Liver (tissue), 9 donors: ENCODE results near the gene APOF. TPM values are rescaled to one million over a fixed set of nuclear protein-coding genes. Genes with fewer than 3 reads are reported as not detected.

ENCODE experiments used
- DNase-seq: peaks from one replicate; pipeline ENCODE4 v3.0.0-alpha.2; 2017; ENCODE audit warnings: low spot score
- H3K27ac ChIP-seq, 2 donors: one replicate each; pipeline ENCODE4 v1.7.0; 2013; ENCODE audit warnings: inconsistent platforms in 2 of 2, low read length in 2 of 2, control low read depth in 1 of 2, low read depth in 1 of 2, mild to moderate bottlenecking in 1 of 2
- H3K27me3 ChIP-seq, 4 donors: one replicate each; pipeline versions ENCODE4 v1.6.1 to v1.7.0; 2013; ENCODE audit warnings: low read length in 3 of 4, inconsistent platforms in 1 of 4, mild to moderate bottlenecking in 1 of 4, moderate library complexity in 1 of 4; ENCODE audit not compliant: control insufficient read depth in 4 of 4, insufficient read depth in 4 of 4
- H3K36me3 ChIP-seq, 4 donors: one replicate each; pipeline versions ENCODE4 v1.6.1 to v1.7.0; 2013; ENCODE audit warnings: low read length in 3 of 4, mild to moderate bottlenecking in 3 of 4, low read depth in 1 of 4, moderate library complexity in 1 of 4; ENCODE audit not compliant: control insufficient read depth in 4 of 4, insufficient read depth in 3 of 4
- H3K4me1 ChIP-seq, 4 donors: one replicate each; pipeline versions ENCODE4 v1.6.1 to v1.7.0; 2013; ENCODE audit warnings: low read length in 3 of 4, mild to moderate bottlenecking in 3 of 4, moderate library complexity in 1 of 4; ENCODE audit not compliant: control insufficient read depth in 4 of 4, insufficient read depth in 4 of 4
- H3K4me3 ChIP-seq, 3 donors: one replicate each; pipeline versions ENCODE4 v1.6.1 to v1.7.0; 2013; ENCODE audit warnings: low read length in 3 of 3, control low read depth in 1 of 3, low read depth in 1 of 3, mild to moderate bottlenecking in 1 of 3
- H3K9ac ChIP-seq, 2 donors: one replicate each; pipeline ENCODE4 v1.7.0; 2013; ENCODE audit warnings: low read length in 2 of 2, mild to moderate bottlenecking in 2 of 2, moderate library complexity in 2 of 2, control low read depth in 1 of 2, low read depth in 1 of 2
- H3K9me3 ChIP-seq, 4 donors: one replicate each; pipeline versions ENCODE4 v1.6.1 to v1.7.0; 2013; ENCODE audit warnings: low read length in 3 of 4; ENCODE audit not compliant: control insufficient read depth in 4 of 4
- ATF3 ChIP-seq: IDR thresholded peaks from 2 replicates; pipeline ENCODE4 v1.6.1; 2016; ENCODE audit warnings: antibody characterized with exemption
- EGR1 ChIP-seq, 2 donors: IDR thresholded peaks; 2 replicates each; pipeline ENCODE4 v1.6.1; 2016 to 2018; ENCODE audit warnings: antibody characterized with exemption in 2 of 2, low read depth in 2 of 2
- FOXA1 ChIP-seq: IDR thresholded peaks from 2 replicates; pipeline ENCODE4 v1.6.1; 2016; ENCODE audit warnings: antibody characterized with exemption
- FOXA2 ChIP-seq: IDR thresholded peaks from 2 replicates; pipeline ENCODE4 v1.6.1; 2016; ENCODE audit warnings: antibody characterized with exemption
- GABPA ChIP-seq, 2 donors: IDR thresholded peaks in 1 of 2; conservative IDR thresholded peaks in 1 of 2; 2 replicates each; pipeline ENCODE4 v1.6.1; 2016; ENCODE audit warnings: antibody characterized with exemption in 2 of 2, mild to moderate bottlenecking in 1 of 2, moderate library complexity in 1 of 2
- HNF4A ChIP-seq, 2 donors: conservative IDR thresholded peaks; 2 replicates each; pipeline ENCODE4 v1.6.1; 2016; ENCODE audit warnings: antibody characterized with exemption in 2 of 2, mild to moderate bottlenecking in 2 of 2
- HNF4G ChIP-seq: IDR thresholded peaks from 2 replicates; pipeline ENCODE4 v1.6.1; 2016; ENCODE audit warnings: antibody characterized with exemption
- JUND ChIP-seq, 2 donors: IDR thresholded peaks; 2 replicates each; pipeline ENCODE4 v1.6.1; 2016; ENCODE audit warnings: antibody characterized with exemption in 2 of 2
- NR2F2 ChIP-seq: IDR thresholded peaks from 2 replicates; pipeline ENCODE4 v1.6.1; 2016; ENCODE audit warnings: antibody characterized with exemption
- RAD21 ChIP-seq, 2 donors: IDR thresholded peaks; 2 replicates each; pipeline ENCODE4 v1.6.1; 2016; ENCODE audit warnings: antibody characterized with exemption in 2 of 2, mild to moderate bottlenecking in 2 of 2
- REST ChIP-seq: IDR thresholded peaks from 2 replicates; pipeline ENCODE4 v1.6.1; 2016; ENCODE audit warnings: antibody characterized with exemption, mild to moderate bottlenecking
- RXRA ChIP-seq, 2 donors: IDR thresholded peaks; 2 replicates each; pipeline ENCODE4 v1.6.1; 2017 to 2018; ENCODE audit warnings: antibody characterized with exemption in 2 of 2, mild to moderate bottlenecking in 1 of 2
- SP1 ChIP-seq: IDR thresholded peaks from 2 replicates; pipeline ENCODE4 v1.6.1; 2018; ENCODE audit warnings: antibody characterized with exemption, mild to moderate bottlenecking
- TAF1 ChIP-seq: conservative IDR thresholded peaks from 2 replicates; pipeline ENCODE4 v1.6.1; 2016; ENCODE audit warnings: antibody characterized with exemption, mild to moderate bottlenecking
- YY1 ChIP-seq: IDR thresholded peaks from 2 replicates; pipeline ENCODE4 v1.6.1; 2016; ENCODE audit warnings: antibody characterized with exemption, mild to moderate bottlenecking
- ZBTB33 ChIP-seq: IDR thresholded peaks from 2 replicates; pipeline ENCODE4 v1.6.1; 2016; ENCODE audit warnings: antibody characterized with exemption
- WGBS: extraction: QIAGEN DNeasy Blood & Tissue Kit; methylation state at CpG from one replicate; pipeline ENCODE4 v1.1.7; 2013; 5-methylcytosine and 5-hydroxymethylcytosine counted together
- polyA plus RNA-seq, 2 donors: library from polyadenylated mRNA; stranded (reverse) in 1 of 2; unstranded in 1 of 2; fragments of 200-250 nt in 1 of 2; fragments of >200 nt in 1 of 2; fragmentation: Nextera tagmentation in 1 of 2; extraction: Ambion mirVana in 1 of 2; gene quantifications; one replicate each; pipeline versions ENCODE4 v1.2.1 to v1.2.3, GENCODE V29; 2013 to 2015
- total RNA-seq, 2 donors: library from RNA; depleted of rRNA; stranded (reverse); fragments of >200 nt; gene quantifications; one replicate each; pipeline ENCODE4 v1.2.3, GENCODE V29; 2014
- TF ChIP-seq, protein P1 (sequence below): fragments of 150-350 bp; IDR thresholded peaks from 2 replicates; pipeline ENCODE4 v1.5.1; 2017; ENCODE audit warnings: improper control_type of control experiment, low read depth, low read length; ENCODE audit not compliant: missing input control
- TF ChIP-seq, protein P2 (sequence below): IDR thresholded peaks from 2 replicates; pipeline ENCODE4 v1.6.1; 2016; ENCODE audit warnings: antibody characterized with exemption
- donor health status: healthy.
- donor health status: healthy.
- donor health status: healthy.
- donor health status: healthy.
- donor health status: healthy.

APOF gene
- total and polyA plus RNA-seq, 4 donors: 11.9 to 335 (median 156) TPM

DNA sequence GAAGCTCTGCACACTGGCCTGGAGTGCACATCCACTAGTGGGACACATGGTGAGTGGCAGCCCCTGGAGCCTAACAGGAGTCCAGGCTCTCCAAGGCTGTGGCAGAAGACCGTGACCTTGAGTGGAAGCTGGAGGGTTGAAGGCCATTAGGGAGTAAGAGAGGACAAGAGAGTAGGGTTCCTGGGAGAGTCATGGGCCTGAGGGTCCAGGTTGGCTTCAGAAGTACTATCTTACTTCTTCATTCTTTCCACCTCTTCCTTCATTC, 23.6 kb downstream of the APOF start:
- Histone ChIP-seq H3K36me3 (peaks cover 6 to 24% (median 17%) of the 10 kb centered on the region in 4 donors), H3K9me3 (no peaks in the 10 kb centered on the region), H3K9ac (no peak overlapping the region), H3K4me1 (peaks cover 0 to 5% (median 3%) of the 10 kb centered on the region in 4 donors), H3K4me3 (no peak overlapping the region), H3K27ac (no peak overlapping the region), H3K27me3 (no peaks in the 10 kb centered on the region)
- TF ChIP-seq JUND (IDR thresholded peaks at IDR 0.05) (no peak), FOXA2 (no peak), HNF4G (no peak), SP1 (no peak), NR2F2 (no peak), RAD21 (IDR thresholded peaks at IDR 0.05) (no peak), TAF1 (no peak), YY1 (no peak), EGR1 (IDR thresholded peaks at IDR 0.05; ENCODE audit: low read depth in 2 of 2) (no peak), FOXA1 (no peak), ZBTB33 (no peak), RXRA (IDR thresholded peaks at IDR 0.05) (no peak), ATF3 (no peak), REST (no peak), GABPA (IDR thresholded peaks at IDR 0.05 in 1 of 2, conservative IDR thresholded peaks at IDR 0.05 in 1 of 2) (no peak), HNF4A (conservative IDR thresholded peaks at IDR 0.05) (no peak)
- TF ChIP-seq, protein P1, sequence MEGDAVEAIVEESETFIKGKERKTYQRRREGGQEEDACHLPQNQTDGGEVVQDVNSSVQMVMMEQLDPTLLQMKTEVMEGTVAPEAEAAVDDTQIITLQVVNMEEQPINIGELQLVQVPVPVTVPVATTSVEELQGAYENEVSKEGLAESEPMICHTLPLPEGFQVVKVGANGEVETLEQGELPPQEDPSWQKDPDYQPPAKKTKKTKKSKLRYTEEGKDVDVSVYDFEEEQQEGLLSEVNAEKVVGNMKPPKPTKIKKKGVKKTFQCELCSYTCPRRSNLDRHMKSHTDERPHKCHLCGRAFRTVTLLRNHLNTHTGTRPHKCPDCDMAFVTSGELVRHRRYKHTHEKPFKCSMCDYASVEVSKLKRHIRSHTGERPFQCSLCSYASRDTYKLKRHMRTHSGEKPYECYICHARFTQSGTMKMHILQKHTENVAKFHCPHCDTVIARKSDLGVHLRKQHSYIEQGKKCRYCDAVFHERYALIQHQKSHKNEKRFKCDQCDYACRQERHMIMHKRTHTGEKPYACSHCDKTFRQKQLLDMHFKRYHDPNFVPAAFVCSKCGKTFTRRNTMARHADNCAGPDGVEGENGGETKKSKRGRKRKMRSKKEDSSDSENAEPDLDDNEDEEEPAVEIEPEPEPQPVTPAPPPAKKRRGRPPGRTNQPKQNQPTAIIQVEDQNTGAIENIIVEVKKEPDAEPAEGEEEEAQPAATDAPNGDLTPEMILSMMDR: no peak
- TF ChIP-seq, protein P2, sequence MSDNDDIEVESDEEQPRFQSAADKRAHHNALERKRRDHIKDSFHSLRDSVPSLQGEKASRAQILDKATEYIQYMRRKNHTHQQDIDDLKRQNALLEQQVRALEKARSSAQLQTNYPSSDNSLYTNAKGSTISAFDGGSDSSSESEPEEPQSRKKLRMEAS: no peak
- 98% methylated on average over 1 of the region's 1 CpG for WGBS
- no peak for DNase-seq
